ENCODE results near the gene SYNE3.

The SYNE3 gene

GRCh38 chr14:95505030-95505589 lies 11.3 kb downstream of the SYNE3 start:
- no peak overlapping the region for H3K4me3 ChIP-seq (ENCODE audit: low read depth, low read length)
- DNase-seq (ENCODE audit: low read depth): no peak
- no peak for TF ChIP-seq CTCF (IDR thresholded peaks at IDR 0.05; ENCODE audit: control insufficient read depth, extremely low read depth, insufficient read depth)

- no peak for TF ChIP-seq CTCF (IDR thresholded peaks at IDR 0.05; ENCODE audit: control insufficient read depth, extremely low read depth, insufficient read depth)
- no peak for DNase-seq (ENCODE audit: low read depth)
- H3K4me3 ChIP-seq (ENCODE audit: low read depth, low read length): no peak overlapping the region
Observed at GRCh38 chr14:95504135-95505029, 12.1 kb downstream of the SYNE3 start.

- DNase-seq (ENCODE audit: low read depth): no peak
- no peak for TF ChIP-seq CTCF (IDR thresholded peaks at IDR 0.05; ENCODE audit: control insufficient read depth, extremely low read depth, insufficient read depth)
- H3K4me3 ChIP-seq (ENCODE audit: low read depth, low read length): no peak overlapping the region
Observed at GRCh38 chr14:95503365-95504134, 12.9 kb downstream of the SYNE3 start.

GRCh38 chr14:95502381-95502950 lies 14.0 kb downstream of the SYNE3 start:
- no peak for TF ChIP-seq CTCF (IDR thresholded peaks at IDR 0.05; ENCODE audit: control insufficient read depth, extremely low read depth, insufficient read depth)
- DNase-seq (ENCODE audit: low read depth): no peak
- no peak overlapping the region for H3K4me3 ChIP-seq (ENCODE audit: low read depth, low read length)

- no peak overlapping the region for H3K4me3 ChIP-seq (ENCODE audit: low read depth, low read length)
- no peak for TF ChIP-seq CTCF (IDR thresholded peaks at IDR 0.05; ENCODE audit: control insufficient read depth, extremely low read depth, insufficient read depth)
- no peak for DNase-seq (ENCODE audit: low read depth)
Observed at GRCh38 chr14:95500772-95501401, 15.6 kb downstream of the SYNE3 start.

- H3K4me3 ChIP-seq (ENCODE audit: low read depth, low read length): no peak overlapping the region
- TF ChIP-seq CTCF (IDR thresholded peaks at IDR 0.05; ENCODE audit: control insufficient read depth, extremely low read depth, insufficient read depth): no peak
- no peak for DNase-seq (ENCODE audit: low read depth)
Observed at GRCh38 chr14:95500201-95500681, 16.2 kb downstream of the SYNE3 start.

All from LNCaP clone FGC (cell line).